ENCODE results near the gene KIF6.

The KIF6 gene

GRCh38 chr6:39375405-39375804 lies 349.8 kb downstream of the KIF6 start:
- no peak for TF ChIP-seq CTCF (IDR thresholded peaks at IDR 0.05; ENCODE audit: control extremely low read depth, extremely low read depth, low read depth, missing control alignments)
- no peak for DNase-seq (ENCODE audit: extremely low spot score)
- POLR2A ChIA-PET: no interaction called here
- CTCF ChIA-PET: interaction anchor here (1.0 kb wide), 2 partner anchors 11 to 491 kb away, joined by 3 to 4 read pairs; no protein-coding TSS in a partner anchor

GRCh38 chr6:39370390-39370789 lies 354.8 kb downstream of the KIF6 start:
- POLR2A ChIA-PET: no interaction called here
- CTCF ChIA-PET: interaction anchor here (1.3 to 2.3 kb wide), 3 partner anchors 8 to 22 kb away, joined by 3 to 12 read pairs (median 7); no protein-coding TSS in a partner anchor
- TF ChIP-seq CTCF (IDR thresholded peaks at IDR 0.05; ENCODE audit: control extremely low read depth, extremely low read depth, low read depth, missing control alignments): no peak
- DNase-seq (ENCODE audit: extremely low spot score): no peak

GRCh38 chr6:39369987-39370386 lies 355.2 kb downstream of the KIF6 start:
- ChIA-PET POLR2A (no interaction called here), CTCF (interaction anchor here (1.3 to 2.3 kb wide), 3 partner anchors 8 to 21 kb away, joined by 3 to 12 read pairs (median 7); no protein-coding TSS in a partner anchor)
- DNase-seq (ENCODE audit: extremely low spot score): no peak
- TF ChIP-seq CTCF (IDR thresholded peaks at IDR 0.05; ENCODE audit: control extremely low read depth, extremely low read depth, low read depth, missing control alignments): no peak

- ChIA-PET CTCF (interaction anchor here (0.9 to 1.2 kb wide), 2 partner anchors 15 to 1660 kb away, joined by 3 to 4 read pairs; no protein-coding TSS in a partner anchor), POLR2A (no interaction called here)
- TF ChIP-seq CTCF (IDR thresholded peaks at IDR 0.05; ENCODE audit: control extremely low read depth, extremely low read depth, low read depth, missing control alignments): no peak
- DNase-seq (ENCODE audit: extremely low spot score): no peak
These were observed 357.5 kb downstream of the KIF6 start for GRCh38 chr6:39367700-39368099.

GRCh38 chr6:39366931-39367618 lies 358.1 kb downstream of the KIF6 start:
- ChIA-PET POLR2A (interaction anchor here (0.7 kb wide), 1 partner anchor 1489 kb away, joined by 4 read pairs; no protein-coding TSS in a partner anchor), CTCF (interaction anchor here (0.9 to 1.0 kb wide), 2 partner anchors 14 to 1661 kb away, joined by 3 read pairs; no protein-coding TSS in a partner anchor)
- no peak for DNase-seq (ENCODE audit: extremely low spot score)
- no peak for TF ChIP-seq CTCF (IDR thresholded peaks at IDR 0.05; ENCODE audit: control extremely low read depth, extremely low read depth, low read depth, missing control alignments)

GRCh38 chr6:39365281-39366074 lies 359.7 kb downstream of the KIF6 start:
- no peak for DNase-seq (ENCODE audit: extremely low spot score)
- CTCF ChIA-PET: interaction anchor here (0.9 to 4.3 kb wide), 6 partner anchors 12 to 1662 kb away, joined by 3 to 23 read pairs (median 5); no protein-coding TSS in a partner anchor
- TF ChIP-seq CTCF (IDR thresholded peaks at IDR 0.05; ENCODE audit: control extremely low read depth, extremely low read depth, low read depth, missing control alignments): no peak
- POLR2A ChIA-PET: no interaction called here
